Measurements from ENCODE around the gene VWA8.

- no peak for TF ChIP-seq CTCF (IDR thresholded peaks at IDR 0.05)
- no peak for TF ChIP-seq POLR2A (IDR thresholded peaks at IDR 0.05)
- no peak for TF ChIP-seq POLR2AphosphoS5 (IDR thresholded peaks at IDR 0.05)
- no peak for TF ChIP-seq EP300 (IDR thresholded peaks at IDR 0.05)
Measured at GRCh38 chr13:41666644-41667043, 294.3 kb downstream of the VWA8 start.
